K562 (cell line): Measurements from ENCODE around the gene SNRPA. TPM values are rescaled to one million over a fixed set of nuclear protein-coding genes. Genes with fewer than 3 reads are reported as not detected.
A peak's percentile ranks its signal among the peaks of the same experiment; 100 is the strongest.

ENCODE experiments used
- CEBPG ChIP-seq, 3 experiments: fragments of 200-800 bp in 1 of 3; sonication (Bioruptor generic) in 1 of 3; sonication (generic) in 1 of 3; formaldehyde crosslinking in 1 of 3; IDR thresholded peaks in 2 of 3; conservative IDR thresholded peaks in 1 of 3; 2 replicates each; pipeline versions ENCODE4 v1.6.1 to v1.8.0; 2016 to 2022; ENCODE audit warnings: missing compliant biosample characterization in 2 of 3, missing genetic modification characterization in 2 of 3, mild to moderate bottlenecking in 1 of 3, missing genetic modification reagents in 1 of 3
- CREM ChIP-seq: IDR thresholded peaks from 2 replicates; pipeline ENCODE4 v1.6.1; 2014; ENCODE audit warnings: antibody characterized with exemption, low read depth
- ESRRB ChIP-seq: fragments of 250-450 bp; sonication (Bioruptor Pico); IDR thresholded peaks from 2 replicates; pipeline ENCODE4 v1.5.0; 2020; ENCODE audit warnings: mild to moderate bottlenecking, moderate library complexity, borderline replicate concordance
- GABPB1 ChIP-seq: sonication (generic); formaldehyde crosslinking; IDR thresholded peaks from 2 replicates; pipeline ENCODE4 v1.8.0; 2022; ENCODE audit warnings: mild to moderate bottlenecking, missing genetic modification reagents
- GMEB1 ChIP-seq: fragments of 250-450 bp; sonication (Bioruptor Pico); IDR thresholded peaks from 2 replicates; pipeline ENCODE4 v1.4.0; 2020; ENCODE audit warnings: mild to moderate bottlenecking
- KLF6 ChIP-seq: fragments of 250-450 bp; sonication (Bioruptor Pico); IDR thresholded peaks from 2 replicates; pipeline ENCODE4 v1.4.0; 2020; ENCODE audit warnings: mild to moderate bottlenecking, moderate library complexity, borderline replicate concordance
- NCOA2 ChIP-seq, 2 experiments: fragments of 450-650 bp; IDR thresholded peaks; 2 replicates each; pipeline ENCODE4 v1.6.1; 2018; ENCODE audit warnings: mild to moderate bottlenecking in 2 of 2, moderate library complexity in 1 of 2; ENCODE audit not compliant: partially characterized antibody in 2 of 2
- NKRF ChIP-seq: fragments of 450-650 bp; IDR thresholded peaks from 2 replicates; pipeline ENCODE4 v1.6.1; 2016; ENCODE audit warnings: borderline replicate concordance
- NR4A1 ChIP-seq, 2 experiments: fragments of 250-450 bp in 1 of 2; fragments of 450-650 bp in 1 of 2; sonication (Bioruptor Pico) in 1 of 2; IDR thresholded peaks; 2 replicates each; pipeline versions ENCODE4 v1.4.0 to v1.6.1; 2016 to 2020; ENCODE audit warnings: mild to moderate bottlenecking in 2 of 2, missing compliant biosample characterization in 1 of 2, missing genetic modification characterization in 1 of 2, moderate library complexity in 1 of 2
- POLR2G ChIP-seq: fragments of 200-400 bp; formaldehyde crosslinking; IDR thresholded peaks from 2 replicates; pipeline ENCODE4 v1.6.1; 2017; ENCODE audit warnings: low read depth, mild to moderate bottlenecking, antibody characterized with exemption, low read length, moderate library complexity
- RAD51 ChIP-seq: fragments of 450-650 bp; IDR thresholded peaks from 2 replicates; pipeline ENCODE4 v1.7.1; 2016; ENCODE audit warnings: low read depth, mild to moderate bottlenecking, borderline replicate concordance
- SAP30 ChIP-seq: fragments of 200-600 bp; sonication (generic); IDR thresholded peaks from 2 replicates; pipeline ENCODE4 v1.6.1; 2012; ENCODE audit warnings: borderline replicate concordance, low read depth, mild to moderate bottlenecking, moderate library complexity, low read length, control low read depth, inconsistent platforms; ENCODE audit not compliant: insufficient read depth, poor library complexity, severe bottlenecking
- TBL1XR1 ChIP-seq, 2 experiments: IDR thresholded peaks; 2 replicates each; pipeline ENCODE4 v1.6.1; 2012; ENCODE audit warnings: improper control_type of control experiment in 2 of 2, low read length in 2 of 2, mild to moderate bottlenecking in 1 of 2
- USF1 ChIP-seq: sonication (generic); formaldehyde crosslinking; IDR thresholded peaks from 2 replicates; pipeline ENCODE4 v1.9.0; 2022; ENCODE audit warnings: mild to moderate bottlenecking, missing genetic modification reagents
- YY1 ChIP-seq, 3 experiments: IDR thresholded peaks; 2 replicates each; pipeline ENCODE4 v1.6.1; 2011; ENCODE audit warnings: low read length in 2 of 3, mild to moderate bottlenecking in 2 of 3, moderate library complexity in 2 of 3, borderline replicate concordance in 1 of 3, control low read depth in 1 of 3, low read depth in 1 of 3; ENCODE audit not compliant: insufficient read depth in 3 of 3, insufficient replicate concordance in 2 of 3, control insufficient read depth in 1 of 3, insufficient read length in 1 of 3; ENCODE audit errors: extremely low read depth in 1 of 3
- ZBTB1 ChIP-seq: sonication (generic); formaldehyde crosslinking; IDR thresholded peaks from 2 replicates; pipeline ENCODE4 v1.8.1; 2023; ENCODE audit warnings: missing genetic modification reagents, low read depth, mild to moderate bottlenecking, borderline replicate concordance
- ZBTB9 ChIP-seq: fragments of 450-650 bp; formaldehyde crosslinking; IDR thresholded peaks from 2 replicates; pipeline ENCODE4 v1.4.0; 2020; ENCODE audit warnings: mild to moderate bottlenecking, moderate library complexity
- ZNF184 ChIP-seq: sonication (generic); formaldehyde crosslinking; IDR thresholded peaks from 2 replicates; pipeline ENCODE4 v1.5.0; 2020; ENCODE audit warnings: missing genetic modification reagents
- polyA plus RNA-seq, 8 experiments: library from polyadenylated mRNA; depleted of rRNA in 4 of 8; stranded (reverse) in 5 of 8; unstranded in 3 of 8; fragments of >200 nt; fragmentation: Nextera tagmentation in 2 of 8; fragmentation: Illumina TruSeq in 1 of 8; extraction: Ambion mirVana in 2 of 8; extraction: Trizol in 1 of 8; gene quantifications; 2 replicates each; pipeline versions ENCODE4 v1.2.1 to v1.2.3, GENCODE V29; 2011 to 2014; ENCODE audit warnings: inconsistent platforms in 1 of 8, missing spikeins in 1 of 8
- total RNA-seq, 7 experiments: library from RNA; depleted of rRNA in 6 of 7; stranded (reverse); fragments of >200 nt in 6 of 7; fragmentation: Illumina TruSeq in 2 of 7; extraction: Trizol in 2 of 7; gene quantifications; 2 replicates each; pipeline versions ENCODE4 v1.2.1 to v1.2.3, GENCODE V29; 2011 to 2021; ENCODE audit warnings: low replicate concordance in 1 of 7

Gene SNRPA
- total and polyA plus RNA-seq, 9 of the 15 experiments (the other 6 are each of a cell fraction or from before 2014, with no cell fraction given) = 16.3 to 311 (median 193) TPM

GRCh38 chr19:40718774-40719391 lies 32.1 kb upstream of the SNRPA start (continued):
- TF ChIP-seq YY1 (IDR thresholded peaks at IDR 0.05; ENCODE audit: borderline replicate concordance in 1 of 3, control insufficient read depth in 1 of 3, extremely low read depth in 1 of 3, insufficient read depth in 3 of 3, insufficient read length in 1 of 3, insufficient replicate concordance in 2 of 3, low read depth in 1 of 3, low read length in 2 of 3) = peak in 1 of 3 experiments; percentile 35
- no peak for TF ChIP-seq GMEB1 (CRISPR knock-in tag)
- TF ChIP-seq ZBTB9 (CRISPR knock-in tag) = 0 out of 2 replicates have a peak, but pooled peaks have one; percentile 43
- TF ChIP-seq KLF6 (CRISPR knock-in tag) = no peak
- TF ChIP-seq ESRRB = no peak
- peak; percentile 58; the same call in 1 of the 2 replicates for TF ChIP-seq NKRF
- no peak for TF ChIP-seq ZNF184 (CRISPR knock-in tag)
- TF ChIP-seq NCOA2 (IDR thresholded peaks at IDR 0.05; ENCODE audit: partially characterized antibody in 2 of 2) = no peak
- no peak for TF ChIP-seq NR4A1 (CRISPR knock-in tag; IDR thresholded peaks at IDR 0.05)
- TF ChIP-seq NR4A1 (tag; IDR thresholded peaks at IDR 0.05) = no peak
- peak; percentile 58; the same call in 1 of the 2 replicates for TF ChIP-seq CEBPG (CRISPR knock-in tag; IDR thresholded peaks at IDR 0.05)
- TF ChIP-seq CEBPG (tag; conservative IDR thresholded peaks at IDR 0.05 in 1 of 2, IDR thresholded peaks at IDR 0.05 in 1 of 2) = no peak
- peak; percentile 30; the same call in 1 of the 2 replicates for TF ChIP-seq GABPB1
- peak; percentile 21; the same call in 1 of the 2 replicates for TF ChIP-seq ZBTB1 (CRISPR knock-in tag)
- TF ChIP-seq USF1 (CRISPR knock-in tag) = peak; percentile 79
- TF ChIP-seq RAD51 = peak; percentile 54; the same call in 1 of the 2 replicates
- peak; percentile 12; the same call in 1 of the 2 replicates for TF ChIP-seq CREM
- TF ChIP-seq POLR2G = peak; percentile 78
- TF ChIP-seq SAP30 = peak; percentile 44
- no peak; a peak in 1 of 4 replicates for TF ChIP-seq TBL1XR1 (IDR thresholded peaks at IDR 0.05; ENCODE audit: low read length in 2 of 2)
